WTC11 (cell line): Measurements from ENCODE around the gene COL5A1. TPM values are rescaled to one million over a fixed set of nuclear protein-coding genes. Genes with fewer than 3 reads are reported as not detected.

Experiments used
- ATAC-seq: fragments of 200-7000 bp; cut with Tn5 transposase; 2 replicates; pipeline ENCODE4 v1.10.0; 2021; ENCODE audit warnings: mild to moderate bottlenecking, moderate library complexity
- CTCF ChIA-PET: fragments of 300-600 bp; sonication (Branson Sonifier 250); formaldehyde crosslinking; loops from one replicate; lab custom pipeline; 2021; ENCODE audit warnings: antibody characterized with exemption; lab: Charles Lee
- POLR2A ChIA-PET: fragments of 350-600 bp; sonication (Branson Sonifier 250); formaldehyde crosslinking; loops from one replicate; lab custom pipeline; 2021; ENCODE audit warnings: antibody characterized with exemption; lab: Charles Lee
- DNase-seq: peaks from one replicate; pipeline ENCODE4 v3.0.0; 2021; ENCODE audit warnings: low spot score
- H3K27ac Mint-ChIP-seq: 2 replicates; pipeline ENCODE4 v1.8.0; 2021; ENCODE audit warnings: mixed read lengths
- H3K27me3 Mint-ChIP-seq: 2 replicates; pipeline ENCODE4 v1.8.0; 2021; ENCODE audit warnings: low read depth, mild to moderate bottlenecking, moderate library complexity, mixed read lengths
- H3K36me3 Mint-ChIP-seq: 2 replicates; pipeline ENCODE4 v1.8.0; 2021; ENCODE audit warnings: mixed read lengths
- H3K4me1 Mint-ChIP-seq: 2 replicates; pipeline ENCODE4 v1.8.0; 2022; ENCODE audit warnings: mixed read lengths
- H3K4me3 Mint-ChIP-seq: 2 replicates; pipeline ENCODE4 v1.8.0; 2021; ENCODE audit warnings: mild to moderate bottlenecking, moderate library complexity, mixed read lengths
- H3K9me3 Mint-ChIP-seq: 2 replicates; pipeline ENCODE4 v1.8.0; 2021; ENCODE audit warnings: mixed read lengths
- ATF1 ChIP-seq: sonication (generic); formaldehyde crosslinking; IDR thresholded peaks from 2 replicates; pipeline ENCODE4 v1.8.1; 2023; ENCODE audit warnings: mild to moderate bottlenecking, moderate library complexity, missing genetic modification reagents
- CREM ChIP-seq: sonication (generic); formaldehyde crosslinking; IDR thresholded peaks from 2 replicates; pipeline ENCODE4 v1.8.1; 2022; ENCODE audit warnings: mild to moderate bottlenecking, missing genetic modification reagents, moderate library complexity
- E2F1 ChIP-seq: sonication (generic); formaldehyde crosslinking; IDR thresholded peaks from 2 replicates; pipeline ENCODE4 v1.8.0; 2022; ENCODE audit warnings: mild to moderate bottlenecking, missing genetic modification reagents
- E2F4 ChIP-seq: sonication (generic); formaldehyde crosslinking; IDR thresholded peaks from 2 replicates; pipeline ENCODE4 v1.8.1; 2022; ENCODE audit warnings: low read depth, mild to moderate bottlenecking, moderate library complexity, missing genetic modification reagents, borderline replicate concordance
- ESRRA ChIP-seq: sonication (generic); formaldehyde crosslinking; IDR thresholded peaks from 2 replicates; pipeline ENCODE4 v1.8.1; 2022; ENCODE audit warnings: mild to moderate bottlenecking, missing genetic modification reagents, borderline replicate concordance
- GABPB1 ChIP-seq: sonication (generic); formaldehyde crosslinking; IDR thresholded peaks from 2 replicates; pipeline ENCODE4 v1.8.1; 2023; ENCODE audit warnings: mild to moderate bottlenecking, missing genetic modification reagents
- GRHL2 ChIP-seq: fragments of 250-450 bp; sonication (Bioruptor Pico); IDR thresholded peaks from 2 replicates; pipeline ENCODE4 v1.8.0; 2022; ENCODE audit warnings: mild to moderate bottlenecking, moderate library complexity; ENCODE audit not compliant: insufficient replicate concordance, severe bottlenecking
- MAX ChIP-seq: sonication (generic); formaldehyde crosslinking; IDR thresholded peaks from 2 replicates; pipeline ENCODE4 v1.8.0; 2022; ENCODE audit warnings: mild to moderate bottlenecking, missing genetic modification reagents
- MYBL2 ChIP-seq: sonication (generic); formaldehyde crosslinking; IDR thresholded peaks from 2 replicates; pipeline ENCODE4 v1.8.1; 2023; ENCODE audit warnings: mild to moderate bottlenecking, moderate library complexity, missing genetic modification reagents
- NFYB ChIP-seq: sonication (generic); formaldehyde crosslinking; conservative IDR thresholded peaks from 2 replicates; pipeline ENCODE4 v1.8.0; 2022; ENCODE audit warnings: low read depth, missing genetic modification reagents
- RORB ChIP-seq: fragments of 250-450 bp; sonication (Bioruptor Pico); IDR thresholded peaks from 2 replicates; pipeline ENCODE4 v1.9.0; 2021; ENCODE audit warnings: mild to moderate bottlenecking
- TEAD1 ChIP-seq: sonication (generic); formaldehyde crosslinking; IDR thresholded peaks from 2 replicates; pipeline ENCODE4 v1.8.0; 2022; ENCODE audit warnings: mild to moderate bottlenecking, missing genetic modification reagents
- TP53 ChIP-seq: sonication (generic); formaldehyde crosslinking; IDR thresholded peaks from 2 replicates; pipeline ENCODE4 v1.8.1; 2023; ENCODE audit warnings: mild to moderate bottlenecking, missing genetic modification reagents
- ZBTB21 ChIP-seq: sonication (generic); formaldehyde crosslinking; IDR thresholded peaks from 2 replicates; pipeline ENCODE4 v1.8.1; 2023; ENCODE audit warnings: mild to moderate bottlenecking, missing genetic modification reagents, borderline replicate concordance
- ZNF219 ChIP-seq: sonication (generic); formaldehyde crosslinking; IDR thresholded peaks from 2 replicates; pipeline ENCODE4 v1.8.0; 2023; ENCODE audit warnings: missing genetic modification reagents, mild to moderate bottlenecking, borderline replicate concordance
- ZNF512 ChIP-seq: sonication (generic); formaldehyde crosslinking; IDR thresholded peaks from 2 replicates; pipeline ENCODE4 v1.8.1; 2022; ENCODE audit warnings: missing genetic modification reagents, borderline replicate concordance
- ZNF532 ChIP-seq: fragments of 250-450 bp; sonication (Bioruptor Pico); IDR thresholded peaks from 2 replicates; pipeline ENCODE4 v1.9.0; 2021; ENCODE audit warnings: mild to moderate bottlenecking, borderline replicate concordance
- total RNA-seq: library from RNA; stranded (reverse); gene quantifications from 3 replicates; pipeline ENCODE4 v1.2.3, GENCODE V29; 2021
- TF ChIP-seq, protein P1 (sequence below): fragments of 200-600 bp; IDR thresholded peaks from 2 replicates; pipeline ENCODE4 v1.8.0; 2022; ENCODE audit warnings: antibody characterized with exemption
- TF ChIP-seq, protein P2 (sequence below): sonication (generic); formaldehyde crosslinking; IDR thresholded peaks from 2 replicates; pipeline ENCODE4 v1.8.0; 2023; ENCODE audit warnings: missing genetic modification reagents
- TF ChIP-seq, protein P3 (sequence below): sonication (generic); formaldehyde crosslinking; IDR thresholded peaks from 2 replicates; pipeline ENCODE4 v1.8.1; 2023; ENCODE audit warnings: mild to moderate bottlenecking, missing genetic modification reagents, moderate library complexity
- TF ChIP-seq, protein P4 (sequence below): sonication (generic); formaldehyde crosslinking; IDR thresholded peaks from 2 replicates; pipeline ENCODE4 v1.8.1; 2023; ENCODE audit warnings: mild to moderate bottlenecking, missing genetic modification reagents, moderate library complexity

The COL5A1 gene
- total RNA-seq, 1 experiment from 2014 or later = 13.5 TPM

DNA sequence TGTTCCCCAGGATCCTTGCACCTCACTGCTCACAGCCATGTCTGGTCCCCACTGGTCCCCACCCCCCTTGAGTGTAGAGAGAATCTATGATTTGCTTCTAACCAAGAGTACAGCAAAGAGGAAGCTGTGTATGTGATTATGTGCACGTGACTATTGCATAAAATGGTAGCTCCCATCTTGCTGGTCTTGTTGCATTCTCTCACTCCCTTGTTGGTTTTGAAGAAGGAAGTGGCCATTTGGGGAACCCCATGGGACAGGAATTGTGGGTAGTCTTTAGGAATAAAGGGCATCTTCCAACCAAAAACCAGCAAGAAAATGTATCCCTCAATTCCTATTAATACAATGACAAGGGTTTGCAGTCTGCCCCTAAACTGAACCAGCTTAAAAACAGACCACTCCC lies 233.8 kb downstream of the COL5A1 start (continued):
- TF ChIP-seq, protein P1, sequence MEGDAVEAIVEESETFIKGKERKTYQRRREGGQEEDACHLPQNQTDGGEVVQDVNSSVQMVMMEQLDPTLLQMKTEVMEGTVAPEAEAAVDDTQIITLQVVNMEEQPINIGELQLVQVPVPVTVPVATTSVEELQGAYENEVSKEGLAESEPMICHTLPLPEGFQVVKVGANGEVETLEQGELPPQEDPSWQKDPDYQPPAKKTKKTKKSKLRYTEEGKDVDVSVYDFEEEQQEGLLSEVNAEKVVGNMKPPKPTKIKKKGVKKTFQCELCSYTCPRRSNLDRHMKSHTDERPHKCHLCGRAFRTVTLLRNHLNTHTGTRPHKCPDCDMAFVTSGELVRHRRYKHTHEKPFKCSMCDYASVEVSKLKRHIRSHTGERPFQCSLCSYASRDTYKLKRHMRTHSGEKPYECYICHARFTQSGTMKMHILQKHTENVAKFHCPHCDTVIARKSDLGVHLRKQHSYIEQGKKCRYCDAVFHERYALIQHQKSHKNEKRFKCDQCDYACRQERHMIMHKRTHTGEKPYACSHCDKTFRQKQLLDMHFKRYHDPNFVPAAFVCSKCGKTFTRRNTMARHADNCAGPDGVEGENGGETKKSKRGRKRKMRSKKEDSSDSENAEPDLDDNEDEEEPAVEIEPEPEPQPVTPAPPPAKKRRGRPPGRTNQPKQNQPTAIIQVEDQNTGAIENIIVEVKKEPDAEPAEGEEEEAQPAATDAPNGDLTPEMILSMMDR = no peak
- TF ChIP-seq E2F4 (CRISPR knock-in tag) (no peak), CREM (CRISPR knock-in tag) (no peak), ZNF512 (CRISPR knock-in tag) (no peak), ESRRA (CRISPR knock-in tag) (no peak), TP53 (CRISPR knock-in tag) (no peak), ZBTB21 (CRISPR knock-in tag) (no peak), MYBL2 (CRISPR knock-in tag) (no peak)
- TF ChIP-seq, protein P2, sequence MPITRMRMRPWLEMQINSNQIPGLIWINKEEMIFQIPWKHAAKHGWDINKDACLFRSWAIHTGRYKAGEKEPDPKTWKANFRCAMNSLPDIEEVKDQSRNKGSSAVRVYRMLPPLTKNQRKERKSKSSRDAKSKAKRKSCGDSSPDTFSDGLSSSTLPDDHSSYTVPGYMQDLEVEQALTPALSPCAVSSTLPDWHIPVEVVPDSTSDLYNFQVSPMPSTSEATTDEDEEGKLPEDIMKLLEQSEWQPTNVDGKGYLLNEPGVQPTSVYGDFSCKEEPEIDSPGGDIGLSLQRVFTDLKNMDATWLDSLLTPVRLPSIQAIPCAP = no peak
- TF ChIP-seq, protein P3, sequence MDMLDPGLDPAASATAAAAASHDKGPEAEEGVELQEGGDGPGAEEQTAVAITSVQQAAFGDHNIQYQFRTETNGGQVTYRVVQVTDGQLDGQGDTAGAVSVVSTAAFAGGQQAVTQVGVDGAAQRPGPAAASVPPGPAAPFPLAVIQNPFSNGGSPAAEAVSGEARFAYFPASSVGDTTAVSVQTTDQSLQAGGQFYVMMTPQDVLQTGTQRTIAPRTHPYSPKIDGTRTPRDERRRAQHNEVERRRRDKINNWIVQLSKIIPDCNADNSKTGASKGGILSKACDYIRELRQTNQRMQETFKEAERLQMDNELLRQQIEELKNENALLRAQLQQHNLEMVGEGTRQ (CRISPR knock-in tag) = no peak

- DNase-seq = no peak
- ChIA-PET CTCF (no interaction called here), POLR2A (no interaction called here)
- H3K27ac Mint-ChIP-seq = no peak overlapping the region
- H3K36me3 Mint-ChIP-seq = no peaks in the 10 kb centered on the region
- H3K4me1 Mint-ChIP-seq = no peaks in the 10 kb centered on the region
- ATAC-seq = no peak
- H3K9me3 Mint-ChIP-seq = no peaks in the 10 kb centered on the region
- H3K4me3 Mint-ChIP-seq = no peak overlapping the region
- H3K27me3 Mint-ChIP-seq = no peaks in the 10 kb centered on the region; the same call in 1 of the 2 replicates
- TF ChIP-seq GRHL2 = no peak
- TF ChIP-seq MAX (CRISPR knock-in tag) = no peak
- no peak for TF ChIP-seq ZNF532 (CRISPR knock-in tag)
- no peak for TF ChIP-seq ZNF219 (CRISPR knock-in tag)
- TF ChIP-seq, protein P1 = no peak
- TF ChIP-seq ATF1 (CRISPR knock-in tag) = no peak
- TF ChIP-seq, protein P4, sequence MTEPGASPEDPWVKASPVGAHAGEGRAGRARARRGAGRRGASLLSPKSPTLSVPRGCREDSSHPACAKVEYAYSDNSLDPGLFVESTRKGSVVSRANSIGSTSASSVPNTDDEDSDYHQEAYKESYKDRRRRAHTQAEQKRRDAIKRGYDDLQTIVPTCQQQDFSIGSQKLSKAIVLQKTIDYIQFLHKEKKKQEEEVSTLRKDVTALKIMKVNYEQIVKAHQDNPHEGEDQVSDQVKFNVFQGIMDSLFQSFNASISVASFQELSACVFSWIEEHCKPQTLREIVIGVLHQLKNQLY (CRISPR knock-in tag) = no peak
- TF ChIP-seq RORB (CRISPR knock-in tag) = no peak
- TF ChIP-seq NFYB (CRISPR knock-in tag) = no peak
- no peak for TF ChIP-seq GABPB1 (CRISPR knock-in tag)
- no peak for TF ChIP-seq E2F1 (CRISPR knock-in tag)
- no peak for TF ChIP-seq TEAD1 (CRISPR knock-in tag)
These were observed 235.9 kb downstream of the COL5A1 start for GRCh38 chr9:134877541-134877940.
